Thymus (tissue), 11 donors: ENCODE results near the gene PTGS2. TPM values are rescaled to one million over a fixed set of nuclear protein-coding genes. Genes with fewer than 3 reads are reported as not detected.

Experiments
- DNase-seq, 9 donors: peaks; one replicate each; pipeline ENCODE4 v3.0.0-alpha.2; 2013; ENCODE audit warnings: low spot score in 9 of 9, low read depth in 6 of 9, missing footprints in 1 of 9
- H3K27ac ChIP-seq, 2 donors: one replicate each; pipeline ENCODE4 v1.5.1; 2013; ENCODE audit warnings: control low read depth in 1 of 2, low read depth in 1 of 2, low read length in 1 of 2, mild to moderate bottlenecking in 1 of 2, moderate library complexity in 1 of 2
- H3K27me3 ChIP-seq, 2 donors: one replicate each; pipeline ENCODE4 v1.5.1; 2013; ENCODE audit warnings: low read length in 1 of 2; ENCODE audit not compliant: control insufficient read depth in 2 of 2, insufficient read depth in 1 of 2
- H3K36me3 ChIP-seq, 2 donors: one replicate each; pipeline ENCODE4 v1.5.1; 2013; ENCODE audit warnings: low read length in 1 of 2, mild to moderate bottlenecking in 1 of 2, moderate library complexity in 1 of 2; ENCODE audit not compliant: control insufficient read depth in 2 of 2, insufficient read depth in 2 of 2
- H3K4me1 ChIP-seq, 2 donors: one replicate each; pipeline ENCODE4 v1.5.1; 2013; ENCODE audit warnings: low read length in 2 of 2; ENCODE audit not compliant: control insufficient read depth in 2 of 2, insufficient read depth in 2 of 2
- H3K4me3 ChIP-seq, 2 donors: one replicate each; pipeline ENCODE4 v1.5.1; 2013; ENCODE audit warnings: low read length in 2 of 2, control low read depth in 1 of 2, mild to moderate bottlenecking in 1 of 2
- H3K9me3 ChIP-seq, 2 donors: one replicate each; pipeline ENCODE4 v1.5.1; 2013; ENCODE audit warnings: low read length in 1 of 2, mild to moderate bottlenecking in 1 of 2; ENCODE audit not compliant: control insufficient read depth in 2 of 2, insufficient read depth in 1 of 2
- WGBS: extraction: QIAGEN DNeasy Blood & Tissue Kit; methylation state at CpG from one replicate; pipeline ENCODE4 v1.1.7; 2013; 5-methylcytosine and 5-hydroxymethylcytosine counted together
- polyA plus RNA-seq: library from polyadenylated mRNA; stranded (reverse); fragments of 200-250 nt; gene quantifications from one replicate; pipeline ENCODE4 v1.2.3, GENCODE V29; 2013
- total RNA-seq: library from RNA; stranded (reverse); fragments of 120-200 nt; gene quantifications from one replicate; pipeline ENCODE4 v1.2.4, GENCODE V29; 2013
- donor health status: healthy.

PTGS2 gene
- total and polyA plus RNA-seq, 2 donors, result 1.5 to 1.8 TPM

DNA sequence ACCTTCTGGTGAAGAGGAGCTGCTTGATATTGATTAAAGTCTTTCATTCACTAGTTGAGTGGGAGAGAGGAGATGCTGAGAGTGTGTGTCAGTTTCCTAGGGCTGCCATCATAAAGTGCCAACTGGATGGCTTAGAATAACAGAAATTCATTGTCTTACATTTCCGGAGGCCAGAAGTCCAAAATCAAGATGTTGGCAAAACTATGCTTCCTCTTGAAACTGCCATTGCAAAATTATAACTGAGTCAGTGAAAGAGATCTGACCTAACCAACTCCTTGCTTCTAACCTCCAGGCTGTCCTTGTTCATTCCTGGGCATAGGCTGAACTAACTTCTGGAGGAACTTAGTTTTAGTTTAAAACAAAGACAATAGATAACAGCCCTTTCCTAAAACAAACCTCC, 47.1 kb downstream of the PTGS2 start:
- H3K9me3 ChIP-seq, result no peaks in the 10 kb centered on the region
- H3K36me3 ChIP-seq, result no peaks in the 10 kb centered on the region
- no peak overlapping the region for H3K27ac ChIP-seq
- H3K27me3 ChIP-seq, result no peaks in the 10 kb centered on the region
- no peak overlapping the region for H3K4me3 ChIP-seq
- DNase-seq, result no peak
- 98% methylated on average over 1 of the region's 1 CpG for WGBS
- H3K4me1 ChIP-seq, result no peaks in the 10 kb centered on the region

DNA sequence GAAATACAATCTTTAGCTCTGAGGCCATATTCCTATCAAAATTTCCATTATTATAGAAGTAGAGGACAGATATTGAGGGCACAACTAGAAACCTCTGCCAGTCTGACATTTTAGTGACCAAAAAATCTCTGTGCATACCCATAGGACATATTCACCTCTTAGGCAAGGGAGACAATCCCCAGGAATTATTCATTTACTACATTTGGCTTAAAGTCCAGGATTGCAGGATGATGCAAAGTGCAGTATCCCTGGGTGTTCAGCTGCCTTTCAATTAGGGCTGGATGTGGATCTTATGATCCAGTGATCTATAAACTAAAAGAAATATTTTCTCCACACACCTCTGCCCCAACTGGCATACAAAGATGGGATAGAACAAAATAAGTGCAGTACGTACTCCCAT, 50.9 kb downstream of the PTGS2 start:
- Histone ChIP-seq H3K4me3 (no peak overlapping the region), H3K27me3 (no peaks in the 10 kb centered on the region), H3K4me1 (no peaks in the 10 kb centered on the region), H3K36me3 (no peaks in the 10 kb centered on the region), H3K27ac (no peak overlapping the region), H3K9me3 (no peaks in the 10 kb centered on the region)
- DNase-seq, result no peak
- WGBS, result 96% methylated on average over 1 of the region's 1 CpG

DNA sequence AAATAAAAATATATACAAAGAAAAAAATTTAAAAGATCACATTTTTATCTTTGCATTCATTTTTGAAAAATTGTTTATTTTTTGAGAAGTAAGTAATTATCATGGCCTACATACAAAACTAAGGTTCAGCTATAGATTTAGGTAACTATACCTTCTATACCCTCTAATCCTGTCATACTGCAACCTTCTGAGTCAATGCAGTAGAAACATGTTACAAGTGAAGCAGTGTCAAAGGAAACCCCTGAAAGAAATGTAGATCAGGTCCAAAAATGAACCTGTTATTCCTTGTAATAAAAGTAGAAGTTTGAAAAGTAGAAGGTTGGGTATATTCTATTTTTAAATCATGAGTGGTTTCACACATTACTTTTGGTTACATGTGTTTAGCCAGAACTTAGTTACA, 51.3 kb downstream of the PTGS2 start:
- no peak for DNase-seq
- Histone ChIP-seq H3K4me1 (no peaks in the 10 kb centered on the region), H3K27ac (no peak overlapping the region), H3K4me3 (no peak overlapping the region), H3K27me3 (no peaks in the 10 kb centered on the region), H3K9me3 (no peaks in the 10 kb centered on the region), H3K36me3 (no peaks in the 10 kb centered on the region)

DNA sequence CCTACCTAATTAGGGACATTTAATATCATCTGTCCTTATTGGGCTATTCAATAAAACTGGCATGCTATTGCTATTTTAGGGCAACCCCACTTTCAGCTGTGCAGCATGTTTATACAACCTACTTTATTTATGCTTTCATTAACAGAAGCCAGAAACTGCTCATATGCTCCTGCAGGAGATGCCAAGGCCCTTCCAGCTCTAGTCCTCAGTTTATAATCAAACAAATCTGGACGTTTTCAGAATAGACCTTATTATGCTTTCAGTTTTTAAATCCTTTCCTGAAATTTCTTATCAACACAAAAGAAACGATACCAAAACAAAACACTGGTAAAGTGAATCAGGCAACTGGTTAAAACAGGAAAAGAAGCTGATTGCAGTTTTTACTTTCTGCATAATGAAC, 53.2 kb downstream of the PTGS2 start:
- Histone ChIP-seq H3K4me3 (no peak overlapping the region), H3K9me3 (no peaks in the 10 kb centered on the region), H3K27me3 (no peaks in the 10 kb centered on the region), H3K36me3 (no peaks in the 10 kb centered on the region), H3K4me1 (no peaks in the 10 kb centered on the region), H3K27ac (no peak overlapping the region)
- DNase-seq, result no peak
- WGBS, result 34% methylated on average over 2 of the region's 2 CpGs

DNA sequence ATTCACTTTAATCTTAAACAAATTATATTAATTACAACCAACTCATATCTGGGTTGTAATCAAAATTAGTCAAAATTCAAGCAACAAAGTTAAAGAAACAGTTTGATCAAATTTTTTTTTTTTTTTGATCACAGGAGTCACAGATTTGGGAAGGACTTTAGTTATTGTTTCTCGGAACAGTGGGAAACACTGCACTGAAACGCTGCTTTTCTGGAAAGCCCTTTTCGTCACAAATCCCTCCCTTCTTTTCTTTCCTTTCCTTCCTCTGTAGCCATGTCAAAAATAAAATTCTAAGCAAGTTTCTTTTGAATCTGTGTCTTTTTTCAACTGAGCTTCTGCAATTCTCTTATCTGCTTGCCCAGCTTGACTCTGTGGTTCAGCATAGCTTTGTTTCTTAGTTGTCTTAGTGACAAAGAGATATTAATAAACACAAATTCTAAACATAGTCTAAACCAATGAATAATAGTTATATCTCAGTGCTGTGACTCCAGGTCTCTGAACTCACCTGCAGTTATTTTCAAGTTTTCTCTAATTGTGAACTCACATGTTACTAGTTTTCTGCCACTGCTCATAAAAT, 53.8 kb downstream of the PTGS2 start:
- Histone ChIP-seq H3K36me3 (no peaks in the 10 kb centered on the region), H3K4me1 (no peaks in the 10 kb centered on the region), H3K4me3 (no peak overlapping the region), H3K27ac (no peak overlapping the region), H3K9me3 (no peaks in the 10 kb centered on the region), H3K27me3 (no peaks in the 10 kb centered on the region)
- WGBS, result 29% methylated on average over 3 of the region's 3 CpGs
- DNase-seq, result no peak

DNA sequence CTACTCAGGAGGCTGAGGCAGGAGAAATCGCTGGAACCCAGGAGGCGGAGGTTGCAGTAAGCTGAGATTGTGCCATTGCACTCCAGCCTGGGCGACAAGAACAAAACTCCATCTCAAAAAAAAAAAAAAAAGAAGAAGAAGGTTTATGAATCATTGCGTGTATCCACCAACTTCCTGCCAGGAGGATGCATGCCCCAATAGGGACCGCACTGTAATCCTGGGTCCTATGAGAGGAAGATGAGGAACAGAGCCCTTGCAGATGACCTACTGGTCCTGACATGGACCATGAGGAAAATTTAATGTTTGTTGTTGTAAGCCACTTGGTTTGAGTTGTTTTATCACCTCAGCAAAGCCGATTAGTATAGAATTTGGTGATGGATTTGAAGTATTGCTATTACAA, 56.7 kb downstream of the PTGS2 start:
- WGBS, result 97% methylated on average over 6 of the region's 6 CpGs
- Histone ChIP-seq H3K4me1 (peaks cover 0 to 9% of the 10 kb centered on the region in 2 donors), H3K27me3 (no peaks in the 10 kb centered on the region), H3K9me3 (no peaks in the 10 kb centered on the region), H3K36me3 (no peaks in the 10 kb centered on the region), H3K27ac (no peak overlapping the region), H3K4me3 (no peak overlapping the region)
- no peak for DNase-seq

Other genes with a start within 250 kb of the PTGS2 start
- gene PDC, start 219.3 kb downstream of the PTGS2 start, total RNA-seq, result 0.14 TPM
- 0.46 TPM for gene PDC, start 219.3 kb downstream of the PTGS2 start, polyA plus RNA-seq
- gene PLA2G4A, start 148.5 kb upstream of the PTGS2 start, total RNA-seq, result 4.7 TPM
- 3.7 TPM for gene PLA2G4A, start 148.5 kb upstream of the PTGS2 start, polyA plus RNA-seq